AG08396 (cell line): ENCODE results near the gene ZNF652.
"Not testable (repeated sequence)": the region's sequence is repeated elsewhere in the genome, so short reads cannot be mapped to it uniquely, and the experiment has no call there.

Source experiments
- DNase-seq: peaks from one replicate; pipeline ENCODE4 v3.0.0; 2012; ENCODE audit warnings: low spot score, mixed read lengths

Gene ZNF652

GRCh38 chr17:49386373-49386772 is 24.3 kb upstream of the ZNF652 start:
- no peak for DNase-seq

GRCh38 chr17:49384951-49385350 is 22.9 kb upstream of the ZNF652 start:
- DNase-seq = no peak

DNA sequence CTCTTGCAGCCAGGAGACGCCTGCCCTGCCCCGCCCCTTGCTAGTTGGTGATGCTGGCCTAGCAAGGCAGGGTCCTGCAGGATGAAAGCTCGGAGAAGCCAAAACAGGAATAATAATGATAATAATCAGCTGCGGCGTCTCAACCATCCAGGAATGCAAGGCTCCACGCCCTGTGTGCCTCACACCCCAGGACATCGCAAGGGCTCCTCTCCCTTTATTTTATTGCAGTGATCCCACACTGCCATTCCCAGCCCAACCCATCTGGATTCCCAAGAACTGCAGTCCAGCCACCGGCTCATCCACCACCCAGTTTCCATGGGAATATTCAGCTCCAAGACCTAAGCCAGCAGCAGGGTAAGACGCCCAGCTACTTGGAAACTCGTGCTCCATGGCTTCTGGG is 21.0 kb upstream of the ZNF652 start:
- no peak for DNase-seq

GRCh38 chr17:49382556-49382955 is 20.5 kb upstream of the ZNF652 start:
- DNase-seq = no peak

- no peak for DNase-seq
Observed at GRCh38 chr17:49381793-49382192, 19.7 kb upstream of the ZNF652 start.

GRCh38 chr17:49381033-49381432 is 19.0 kb upstream of the ZNF652 start:
- DNase-seq = no peak

- DNase-seq = no peak
Observed at GRCh38 chr17:49379926-49380325, 17.9 kb upstream of the ZNF652 start.

GRCh38 chr17:49378311-49378710 is 16.3 kb upstream of the ZNF652 start:
- DNase-seq = no peak

- DNase-seq = no peak
Observed at GRCh38 chr17:49375544-49375943, 13.5 kb upstream of the ZNF652 start.

DNA sequence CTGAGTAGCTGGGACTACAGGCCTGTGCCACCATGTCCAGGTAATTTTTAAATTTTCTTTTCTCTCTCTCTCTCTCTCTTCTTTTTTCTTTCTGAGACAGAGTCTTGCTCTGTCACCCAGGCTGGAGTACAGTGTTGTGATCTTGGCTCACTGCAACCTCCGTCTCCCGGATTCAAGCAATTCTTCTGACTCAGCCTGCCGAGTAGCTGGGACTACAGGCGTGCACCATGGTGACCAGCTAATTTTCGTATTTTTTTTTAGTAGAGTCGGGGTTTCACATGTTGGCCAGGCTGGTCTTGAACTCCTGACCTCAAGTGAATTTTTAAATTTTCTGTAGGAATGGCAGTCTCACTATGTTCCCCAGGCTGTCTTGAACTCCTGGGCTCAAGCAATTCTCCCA is 11.1 kb upstream of the ZNF652 start:
- no peak for DNase-seq

DNA sequence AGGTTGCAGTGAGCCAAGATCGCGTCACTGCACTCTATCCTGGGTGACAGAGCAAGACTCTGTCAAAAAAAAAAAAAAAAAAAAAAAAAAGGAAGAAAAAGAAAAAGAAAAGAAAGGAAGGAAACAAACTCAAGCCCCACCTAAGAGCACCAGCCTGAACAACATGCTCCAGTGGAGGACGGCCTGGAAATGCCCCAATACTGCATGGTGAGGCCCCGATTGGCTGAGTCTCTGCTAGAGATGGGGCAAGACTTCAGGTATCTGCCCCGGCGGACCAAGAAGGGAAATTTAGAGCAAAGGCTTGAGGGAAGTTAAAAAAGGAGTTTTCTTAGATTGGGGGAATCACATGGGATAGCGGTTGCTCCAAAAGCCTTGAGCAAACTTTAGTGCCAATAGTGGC is 10.4 kb upstream of the ZNF652 start:
- no peak for DNase-seq

- DNase-seq = no peak
Observed at GRCh38 chr17:49370971-49371834, 9.2 kb upstream of the ZNF652 start.

DNA sequence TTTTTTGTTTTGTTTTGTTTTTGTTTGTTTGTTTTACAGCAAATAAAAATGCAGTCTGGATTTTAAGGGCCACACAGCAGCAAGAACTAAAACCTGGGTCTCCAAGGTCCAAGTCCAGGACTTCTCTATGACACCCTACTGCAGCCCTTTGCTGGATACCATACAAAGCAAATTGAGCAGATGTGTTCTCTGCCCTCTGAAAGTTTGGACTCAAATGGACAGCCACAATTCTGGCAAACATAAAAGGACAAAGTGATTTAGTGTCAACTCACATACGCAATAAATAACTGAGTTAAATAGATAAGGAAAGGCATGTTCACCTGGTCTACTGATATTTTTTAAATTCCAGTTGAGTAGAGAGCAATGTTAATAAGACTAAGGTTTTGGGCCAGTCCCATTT is 7.7 kb upstream of the ZNF652 start:
- DNase-seq = no peak

GRCh38 chr17:49369089-49369488 is 7.0 kb upstream of the ZNF652 start:
- DNase-seq = no peak

DNA sequence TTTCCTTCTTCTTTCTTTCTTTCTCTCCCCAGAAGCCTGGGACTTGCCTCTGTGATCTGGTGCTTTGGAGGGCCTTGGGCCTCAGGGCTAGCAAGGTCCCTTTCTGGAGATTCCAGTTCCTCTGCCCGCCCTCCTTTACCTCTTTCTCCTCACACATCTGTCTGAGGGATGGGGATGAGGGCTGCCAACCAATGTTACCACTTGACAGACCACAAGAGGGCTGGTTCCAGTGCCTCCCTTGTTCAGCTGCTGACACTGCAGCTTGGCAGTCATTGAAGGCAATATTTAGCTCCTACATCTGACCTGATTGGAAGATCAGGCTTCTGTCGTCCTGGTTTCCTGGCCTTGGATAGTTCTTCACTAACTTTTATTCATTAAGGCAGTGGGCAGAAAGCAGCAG is 3.6 kb upstream of the ZNF652 start:
- DNase-seq = peak; percentile 25

GRCh38 chr17:49365126-49365525 is 3.1 kb upstream of the ZNF652 start:
- DNase-seq = not testable (repeated sequence)

- DNase-seq = no peak
Observed at GRCh38 chr17:49364119-49364518, 2.1 kb upstream of the ZNF652 start.

DNA sequence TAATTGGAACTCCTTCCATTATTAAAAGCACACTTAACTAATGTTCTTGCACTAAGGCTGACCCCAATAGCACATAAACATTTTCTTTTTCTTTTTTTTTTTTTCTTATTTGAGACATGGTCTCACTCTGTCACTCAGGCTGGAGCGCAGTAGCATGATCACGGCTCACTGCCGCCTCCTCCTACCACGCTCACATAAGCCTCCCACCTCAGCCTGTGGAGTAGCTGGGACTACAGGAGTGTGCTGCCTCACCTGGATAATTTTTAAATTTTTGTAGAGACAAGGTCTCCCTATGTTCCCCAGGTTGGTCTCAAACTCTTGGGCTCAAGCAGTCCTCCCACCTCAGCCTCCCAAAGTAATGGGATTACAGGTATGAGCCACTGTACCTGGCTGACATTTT is 1.2 kb upstream of the ZNF652 start:
- DNase-seq = no peak

DNA sequence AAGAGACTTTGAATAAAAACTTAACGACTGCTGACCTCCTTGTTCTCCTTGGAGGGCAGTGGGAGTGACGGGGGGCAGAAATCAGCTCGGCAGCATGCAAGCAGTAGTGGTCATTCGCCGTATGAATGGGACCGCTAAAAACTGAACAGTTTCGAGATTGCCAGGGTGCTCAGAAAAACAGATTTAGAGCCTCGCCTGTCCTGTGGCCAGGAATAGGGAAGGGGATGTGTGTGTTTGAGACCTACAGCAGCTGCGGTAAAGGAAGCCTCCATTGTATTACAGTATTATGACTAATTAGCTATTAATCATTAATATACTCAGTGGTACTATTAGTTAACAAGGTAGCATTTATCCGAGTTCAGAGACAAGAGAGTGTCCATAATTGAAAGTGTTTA is 670 bp upstream of the ZNF652 start:
- no peak for DNase-seq

- DNase-seq = peak; percentile 36
Observed at GRCh38 chr17:49361129-49361901, 735 bp downstream of the ZNF652 start.

- peak; percentile 32 for DNase-seq
Observed at GRCh38 chr17:49360796-49361128, 1.3 kb downstream of the ZNF652 start.

DNA sequence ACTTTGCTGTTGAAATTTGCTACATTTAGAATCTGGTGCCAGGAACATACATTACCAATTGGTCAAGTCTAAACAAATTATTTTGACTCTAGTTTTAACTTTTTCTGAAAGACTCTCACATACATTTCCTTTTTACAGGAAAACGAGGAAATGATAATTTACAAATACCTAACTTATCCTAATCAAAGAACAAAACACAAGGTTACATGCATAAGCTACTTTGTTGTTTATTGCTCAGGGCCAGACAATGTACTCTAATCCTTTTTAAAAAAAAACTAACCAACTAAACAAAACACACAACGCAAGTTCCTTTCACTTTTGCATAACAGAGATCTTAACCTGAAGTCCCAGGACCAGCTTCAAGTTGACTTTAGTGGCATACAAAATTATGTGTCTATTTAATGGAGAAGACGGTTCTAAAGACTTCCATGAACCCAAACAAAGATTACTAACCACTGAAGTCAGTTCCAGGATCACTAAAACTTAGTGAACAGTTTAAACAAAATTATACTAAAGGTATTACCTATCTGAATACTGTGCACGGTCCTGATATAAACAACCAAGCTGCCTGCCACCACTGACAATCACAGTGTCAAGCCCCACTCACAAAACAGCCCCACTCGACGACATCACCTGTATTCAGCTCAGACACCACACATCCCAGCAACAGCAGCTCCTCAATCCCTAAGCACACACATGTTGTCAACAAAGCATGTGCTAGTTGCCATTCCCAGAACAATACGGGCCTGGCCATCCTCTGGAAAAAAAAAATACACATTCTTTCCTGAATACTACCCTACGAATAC is 1.9 kb downstream of the ZNF652 start:
- no peak for DNase-seq
